NK-92 treated with Interleukin-12 subunit alpha and Interleukin-12 subunit beta, amount 100 ng/mL, for 24 hours (cell line): Measurements from ENCODE around the gene MEIOC.
"Not testable (repeated sequence)": the region's sequence is repeated elsewhere in the genome, so short reads cannot be mapped to it uniquely, and the experiment has no call there.

ENCODE experiments used
- DNase-seq: peaks from one replicate; lab custom pipeline; 2025; lab: John Stamatoyannopoulos, UW

MEIOC gene

DNA sequence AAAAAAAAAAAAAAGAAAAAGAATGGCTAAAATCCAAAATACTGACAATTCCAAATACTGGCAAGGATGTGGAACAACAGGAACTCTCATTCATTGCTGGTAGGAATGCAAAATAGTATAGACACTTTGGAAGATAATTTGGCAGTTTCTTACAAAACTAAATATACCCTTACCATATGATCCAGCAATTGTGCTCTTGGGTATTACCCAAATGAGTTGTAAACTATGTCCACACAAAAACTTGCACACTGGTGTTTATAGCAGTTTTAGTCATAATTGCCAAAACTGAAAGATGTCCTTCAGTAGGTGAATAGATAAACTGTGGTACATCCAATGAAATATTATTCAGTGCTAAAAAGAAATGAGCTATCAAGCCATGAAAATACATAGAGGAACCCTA lies 8.5 kb upstream of the MEIOC start:
- DNase-seq: no peak

DNA sequence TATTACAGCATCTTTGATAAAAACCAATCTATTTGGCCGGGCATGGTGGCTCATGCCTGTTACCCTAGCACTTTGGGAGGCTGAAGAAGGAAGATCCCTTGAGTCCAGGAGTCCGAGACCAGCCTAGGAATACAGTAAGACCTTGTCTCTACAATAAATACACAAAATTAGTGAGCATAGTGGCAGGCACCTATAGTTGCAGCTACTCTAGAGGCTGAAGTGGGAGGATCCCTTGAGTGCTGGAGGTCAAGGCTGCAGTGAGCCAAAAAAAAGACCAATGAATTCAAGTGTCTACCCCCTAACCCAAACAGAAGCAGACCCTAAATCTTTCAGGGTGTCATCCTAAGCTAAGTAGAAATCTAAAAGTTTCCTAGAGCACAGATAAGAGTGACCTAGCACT lies 7.3 kb upstream of the MEIOC start:
- DNase-seq: no peak

DNA sequence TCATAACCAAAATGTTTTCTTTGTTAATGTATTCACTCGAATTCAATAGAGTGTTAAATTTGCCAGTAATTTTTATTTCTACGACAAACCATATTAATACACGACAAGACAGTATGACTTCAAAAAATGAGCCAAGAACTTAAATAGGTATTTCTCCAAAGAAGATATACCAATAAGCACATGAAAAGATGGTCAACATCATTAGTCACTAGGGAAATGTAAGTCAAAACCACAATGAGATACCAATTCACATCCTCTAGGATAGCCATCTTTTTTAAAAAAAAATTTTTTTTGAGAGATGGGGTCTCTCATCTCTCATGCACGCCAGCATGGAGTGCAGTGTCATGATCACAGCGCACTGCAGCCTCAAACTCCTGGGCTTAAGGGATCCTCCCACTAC lies 5.0 kb upstream of the MEIOC start:
- DNase-seq: no peak

DNA sequence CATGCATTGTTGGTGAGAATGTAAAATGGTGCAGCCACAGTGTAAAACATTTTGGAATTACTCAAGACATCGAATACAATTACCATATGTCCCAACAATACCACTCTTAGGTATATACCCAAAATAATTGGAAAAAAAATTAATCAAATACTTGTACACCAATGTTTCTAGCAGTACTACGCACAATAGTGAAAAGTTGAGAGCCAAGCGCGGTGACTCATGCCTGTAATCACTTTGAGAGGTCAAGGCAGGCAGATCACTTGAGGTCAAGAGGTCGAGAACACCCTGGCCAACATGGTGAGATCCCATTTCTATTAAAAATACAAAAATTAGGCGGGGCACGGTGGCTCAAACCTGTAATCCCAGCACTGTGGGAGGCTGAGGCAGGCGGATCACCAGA lies 3.5 kb upstream of the MEIOC start:
- no peak for DNase-seq

DNA sequence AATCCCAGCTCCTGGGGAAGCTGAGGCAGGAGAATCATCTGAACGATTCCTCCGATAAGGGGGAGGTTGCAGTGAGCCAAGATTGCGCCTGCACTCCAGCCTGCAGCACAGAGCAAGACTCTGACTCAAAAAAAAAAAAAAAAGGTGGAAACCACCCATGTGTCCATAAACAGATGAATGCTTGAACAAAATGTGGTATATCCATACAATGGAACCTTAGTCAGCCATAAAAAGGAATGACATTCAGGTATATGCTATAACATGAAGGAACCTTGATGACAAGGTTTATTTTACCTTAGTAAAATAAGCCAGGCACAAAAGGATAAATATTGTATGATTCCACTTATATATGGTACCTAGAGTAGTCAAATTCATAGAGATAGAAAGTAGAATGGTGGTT lies 2.9 kb upstream of the MEIOC start:
- DNase-seq: no peak

DNA sequence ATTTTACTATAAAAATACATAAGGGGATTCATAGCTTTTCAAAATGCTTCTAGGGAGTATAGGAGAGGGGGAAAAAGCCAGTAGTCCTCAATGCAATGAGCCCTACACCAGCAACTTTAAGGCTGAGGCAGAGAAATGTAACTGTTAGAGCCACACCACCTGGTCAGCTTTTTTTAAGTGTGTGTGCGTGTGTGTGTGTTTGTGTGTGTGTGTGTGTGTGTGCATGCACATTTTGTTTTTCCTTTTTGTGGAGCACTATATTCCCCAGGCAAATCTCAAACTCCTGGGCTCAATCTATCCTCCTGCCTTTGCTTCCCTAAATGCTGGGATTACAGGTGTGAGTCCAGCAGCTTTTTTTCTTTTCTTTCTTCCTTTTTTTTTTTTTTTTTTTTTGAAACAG lies 2.3 kb upstream of the MEIOC start:
- DNase-seq: no peak

DNA sequence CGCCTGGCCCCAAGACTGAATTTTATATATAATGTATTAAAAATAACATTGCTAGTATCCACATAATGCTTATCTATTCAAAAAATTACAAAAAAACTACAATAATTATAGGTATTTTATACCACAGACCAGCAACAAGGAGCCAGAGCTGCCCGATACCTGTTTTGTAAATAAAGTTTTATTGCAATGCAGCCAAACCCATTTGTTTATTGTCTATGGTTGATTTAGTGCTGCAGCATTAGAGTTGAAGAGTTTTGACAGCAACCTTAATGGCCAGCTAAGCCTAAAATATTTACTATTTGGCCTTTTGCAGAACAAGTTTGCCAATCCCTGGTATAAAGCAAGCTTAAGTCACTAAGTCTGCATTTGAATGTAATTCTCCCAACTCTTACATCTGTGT lies 5.6 kb downstream of the MEIOC start:
- DNase-seq: no peak

DNA sequence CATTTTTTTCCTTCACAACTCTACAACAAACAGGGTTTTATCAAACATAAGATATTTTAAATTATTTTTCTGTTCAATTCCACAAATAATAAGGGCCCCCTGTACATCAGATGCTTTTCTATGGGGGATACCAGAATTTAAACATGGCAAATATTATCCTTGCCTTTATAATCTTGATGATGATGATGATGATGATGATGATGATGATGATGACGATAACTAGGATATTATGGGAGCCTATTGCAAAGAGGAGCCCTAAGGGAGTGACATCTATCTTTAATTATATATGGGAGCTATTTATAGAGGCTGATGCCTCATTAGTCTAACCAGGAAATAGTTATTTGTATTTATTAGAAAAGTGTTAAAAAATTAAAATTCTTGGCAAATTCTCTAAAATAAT lies 6.8 kb downstream of the MEIOC start:
- no peak for DNase-seq

DNA sequence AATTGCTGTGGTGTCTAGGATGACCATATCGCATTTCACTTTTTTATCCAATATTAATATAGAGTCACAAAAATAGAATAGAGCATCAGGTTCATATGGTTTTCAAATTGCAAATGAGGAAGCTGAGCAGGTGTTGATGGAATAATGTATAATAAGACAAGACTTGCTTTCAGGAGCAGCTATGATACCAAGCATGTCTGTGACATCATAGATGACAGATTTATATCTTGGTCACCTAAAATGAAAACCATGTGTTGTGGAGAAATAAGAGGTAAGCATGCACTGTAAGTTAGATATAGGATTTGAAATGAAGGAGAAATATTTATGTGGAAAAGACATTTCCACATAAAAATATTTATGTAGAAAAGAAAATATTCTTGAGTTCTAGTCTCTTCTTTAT lies 8.6 kb downstream of the MEIOC start:
- DNase-seq: no peak

DNA sequence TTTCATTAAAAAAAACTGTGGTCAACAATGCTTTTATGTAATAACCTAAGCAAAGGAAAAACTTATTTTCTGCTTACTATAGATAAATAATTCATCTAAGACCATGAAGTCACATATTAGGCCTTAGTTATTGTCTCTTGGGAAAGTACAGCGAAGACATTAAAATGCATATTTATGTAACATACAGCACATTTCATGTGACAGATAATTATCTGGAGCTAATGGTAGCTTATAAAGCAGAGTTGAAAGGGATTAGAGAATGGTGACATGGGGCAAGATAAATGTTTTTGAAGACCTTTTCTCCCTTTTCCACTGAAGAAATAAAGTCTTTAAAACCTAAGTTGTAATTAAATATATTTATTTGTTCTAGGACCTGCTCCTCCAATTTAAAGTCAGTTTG lies 9.7 kb downstream of the MEIOC start:
- no peak for DNase-seq

DNA sequence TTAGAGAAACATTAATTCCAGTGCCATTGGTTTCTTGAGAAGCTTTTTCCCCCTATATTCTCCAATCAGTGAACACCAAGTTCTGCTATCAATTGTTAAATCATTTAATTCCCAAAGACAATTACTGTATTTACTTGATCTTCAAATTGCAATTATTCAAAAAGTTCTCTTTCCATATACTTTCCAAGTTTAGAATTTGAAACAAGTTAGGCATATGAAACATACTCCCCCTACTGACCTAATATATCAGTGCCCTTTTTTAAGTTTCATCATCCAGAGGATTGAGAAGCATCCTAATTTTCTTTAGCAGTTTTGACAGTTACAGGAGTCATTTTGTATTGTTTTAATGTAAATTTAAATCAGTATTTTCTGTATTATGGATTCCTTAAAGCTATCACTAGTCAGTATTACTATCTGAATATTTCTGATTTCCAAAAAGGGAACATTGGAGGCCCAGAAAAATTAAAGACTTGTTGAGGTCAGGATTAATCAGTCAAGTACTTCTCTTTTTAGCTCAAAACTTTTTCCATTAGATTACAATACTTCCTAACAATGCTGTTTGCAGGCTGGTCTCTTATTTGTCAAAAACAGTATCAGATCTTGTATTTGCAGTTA lies 16.3 kb downstream of the MEIOC start:
- DNase-seq: no peak

DNA sequence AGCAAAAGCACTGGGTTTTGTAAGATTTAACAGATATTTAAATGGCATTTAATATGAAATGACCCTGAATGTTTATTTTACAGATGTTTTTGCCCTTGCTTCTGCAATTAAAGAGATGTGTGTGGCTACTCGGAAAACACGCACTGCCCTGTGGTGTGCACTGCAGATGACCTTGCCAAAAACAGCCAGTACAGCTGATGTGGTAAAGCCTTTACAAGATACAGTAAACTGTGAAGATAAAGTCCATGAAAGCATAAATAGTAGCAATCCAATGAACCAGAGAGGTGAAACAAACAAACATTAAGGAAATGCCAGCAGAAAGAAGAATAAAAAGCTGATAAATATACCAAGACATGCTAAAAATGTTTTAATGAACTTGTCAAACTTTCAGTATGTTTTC lies 17.6 kb downstream of the MEIOC start:
- DNase-seq: no peak

DNA sequence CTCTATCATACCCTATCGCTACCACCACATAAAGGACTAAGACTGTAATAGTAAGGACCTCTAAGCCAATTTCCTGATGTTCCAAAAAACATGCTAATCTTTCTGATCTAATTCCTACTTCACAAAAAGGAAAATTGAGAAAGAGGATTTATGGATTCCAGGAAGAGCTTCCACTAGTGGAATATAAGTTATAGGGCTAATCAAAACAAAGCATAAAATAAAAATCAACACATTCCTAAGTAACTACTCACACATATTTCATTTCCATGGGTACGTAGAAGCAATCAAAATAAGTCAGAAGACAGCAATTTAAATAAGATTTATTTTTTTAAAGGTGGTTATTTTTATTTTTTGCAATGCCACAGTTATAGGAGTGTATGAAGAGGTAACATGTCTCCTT lies 20.9 kb downstream of the MEIOC start:
- DNase-seq: no peak

DNA sequence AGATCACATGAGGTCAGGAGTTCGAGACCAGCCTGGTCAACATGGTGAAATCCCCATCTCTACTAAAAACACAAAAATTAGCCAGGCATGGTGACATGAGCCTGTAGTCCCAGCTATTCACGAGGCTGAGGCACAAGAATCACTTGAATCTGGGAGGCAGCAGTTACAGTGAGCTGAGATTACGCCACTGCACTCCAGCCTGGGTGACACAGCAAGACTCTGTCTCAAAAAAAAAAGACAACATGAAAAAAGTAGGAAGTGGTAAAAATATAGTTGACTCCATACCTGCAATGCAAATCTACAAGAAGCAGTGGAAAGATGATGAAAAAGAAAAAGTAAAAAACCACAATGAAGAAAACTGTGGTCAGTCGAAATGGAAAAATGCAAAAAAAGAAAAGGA lies 27.0 kb downstream of the MEIOC start:
- DNase-seq: not testable (repeated sequence)

DNA sequence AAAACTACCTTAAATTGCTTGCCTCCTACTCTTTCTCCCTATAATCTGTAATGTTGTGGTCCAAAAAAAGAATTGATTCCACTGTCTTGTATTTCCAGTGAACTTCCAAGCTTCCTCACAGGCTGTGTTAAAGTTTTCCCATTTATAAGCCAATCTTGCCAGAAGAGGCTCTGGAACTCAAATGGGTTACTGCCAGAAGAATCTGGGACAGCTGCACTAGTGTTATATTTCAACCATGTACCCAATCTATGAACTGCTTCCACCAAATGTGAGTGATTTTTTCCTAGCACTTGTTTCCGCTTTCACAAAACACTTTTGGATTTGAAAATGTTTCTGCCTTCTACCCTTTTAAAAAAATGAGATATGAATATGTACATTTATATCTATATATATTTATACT lies 31.5 kb downstream of the MEIOC start:
- no peak for DNase-seq

DNA sequence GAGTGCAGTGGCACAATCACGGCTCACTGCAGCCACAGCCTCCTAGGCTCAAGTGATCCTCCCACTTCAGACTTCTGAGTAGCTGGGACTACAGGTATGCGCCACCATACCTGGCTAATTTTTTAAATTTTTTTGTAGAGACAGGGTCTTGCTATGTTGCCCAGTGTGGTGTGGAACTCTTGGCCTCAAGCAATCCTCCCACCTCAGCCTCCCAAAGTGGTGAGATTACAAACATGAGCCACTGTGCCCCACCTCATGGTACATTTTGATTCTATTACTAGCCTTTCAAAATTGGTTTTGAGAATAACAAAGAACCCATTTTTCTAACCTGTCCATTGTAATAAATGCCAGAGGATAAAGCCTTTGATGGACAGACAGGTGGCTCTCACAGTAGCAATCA lies 31.9 kb downstream of the MEIOC start:
- no peak for DNase-seq

DNA sequence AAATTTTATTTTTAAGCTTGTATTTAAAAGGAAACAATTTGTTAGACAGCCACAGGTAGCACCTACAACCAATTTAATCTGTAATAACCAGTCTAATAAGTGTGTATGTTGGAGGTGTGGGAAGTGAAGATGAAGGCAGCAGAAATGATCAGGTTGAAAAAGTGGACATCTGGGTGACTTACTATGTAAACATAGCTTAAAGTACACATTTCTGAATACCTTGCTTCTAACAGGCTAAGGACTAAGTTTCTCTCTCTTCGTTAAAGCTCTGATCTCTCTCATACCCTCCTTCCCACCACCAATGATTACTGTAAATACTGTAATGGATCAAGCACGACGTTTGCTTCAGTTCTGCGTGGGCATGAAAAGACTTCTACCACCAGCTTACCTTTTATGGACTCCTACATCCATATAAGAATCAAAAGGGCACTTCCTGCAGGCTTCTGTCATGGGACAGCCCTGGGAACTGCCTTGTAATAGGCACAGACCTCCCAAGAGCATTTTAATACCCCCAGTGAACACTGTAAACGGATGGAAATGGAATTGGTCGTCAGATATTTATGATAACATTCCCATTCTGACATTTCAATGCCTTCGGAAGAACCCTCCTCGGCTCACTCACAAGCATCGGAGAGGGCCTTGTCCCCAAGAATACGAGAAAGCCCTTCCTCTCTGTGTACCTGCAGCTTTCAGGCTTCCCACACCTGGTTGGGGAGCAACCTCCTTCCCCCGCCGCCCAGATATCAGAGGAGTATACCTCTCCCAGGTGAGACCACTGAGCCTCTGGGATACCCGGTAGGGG lies 32.6 kb downstream of the MEIOC start:
- DNase-seq: no peak

DNA sequence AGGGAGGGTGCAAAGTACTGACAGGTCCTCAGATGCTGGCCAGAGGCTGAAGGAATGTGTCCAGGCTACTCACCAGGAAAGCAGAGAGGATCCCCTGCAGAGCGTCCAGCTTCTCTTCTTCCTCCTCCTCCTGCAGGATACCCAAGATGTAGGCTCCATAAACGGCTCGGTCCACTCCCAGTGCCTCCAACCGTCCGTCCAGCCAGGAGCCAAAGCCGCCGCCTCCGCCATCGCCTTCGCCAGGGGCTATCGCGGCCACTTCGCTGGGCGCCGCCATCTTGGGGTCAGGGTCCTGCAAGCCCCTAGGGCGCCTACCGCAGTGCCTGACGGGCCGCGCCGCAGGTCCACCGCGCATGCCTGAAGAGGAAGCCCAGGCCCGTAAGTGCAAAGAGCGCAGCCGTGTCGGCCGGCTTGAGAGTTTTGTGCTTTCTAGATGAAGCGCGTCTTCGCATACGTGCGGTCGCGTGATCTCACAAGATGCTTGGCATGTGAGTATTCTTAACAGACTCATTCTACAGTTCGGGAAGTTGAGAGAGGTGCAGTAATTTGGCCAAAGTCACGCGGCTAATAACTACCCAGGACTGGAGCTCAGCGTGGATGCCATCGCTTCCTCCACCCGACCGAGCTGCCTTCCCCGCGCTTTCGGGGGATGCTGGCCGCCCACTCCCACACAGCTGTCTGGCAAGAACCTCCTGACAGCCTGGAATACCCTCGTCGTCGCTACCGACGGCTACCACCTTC lies 33.4 kb downstream of the MEIOC start, which contains the start of gene CCDC43:
Gene CCDC43, minus strand, starts transcription at position 300 of the 741 bp plus-strand sequence. Its CDS starts 23 bp downstream, at position 277.
- peak; percentile 82 for DNase-seq

DNA sequence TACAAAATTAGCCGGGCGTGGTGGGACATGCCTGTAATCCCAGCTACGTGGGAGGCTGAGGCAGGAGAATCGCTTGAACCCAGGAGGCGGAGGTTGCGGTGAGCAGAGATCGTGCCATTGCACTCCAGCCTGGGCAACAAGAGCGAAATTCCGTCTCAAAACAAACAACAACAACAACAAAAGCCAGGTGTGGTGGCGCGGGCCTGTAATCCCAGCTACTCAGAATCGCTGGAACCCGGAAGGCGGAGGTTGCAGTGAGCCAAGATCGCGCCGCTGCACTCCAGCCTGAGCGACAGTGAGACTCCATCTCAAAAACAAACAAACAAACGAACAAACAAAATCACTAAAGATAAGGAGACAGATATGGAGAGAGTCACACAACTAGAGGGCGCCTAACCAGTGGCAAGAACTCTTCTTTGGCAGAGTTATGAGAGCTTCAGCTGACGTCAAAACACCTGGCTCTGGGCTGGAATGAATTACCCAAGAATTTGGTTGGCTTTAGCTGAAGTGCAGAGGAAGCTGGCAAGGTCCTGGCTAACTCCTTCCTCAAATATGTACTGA lies 34.6 kb downstream of the MEIOC start:
- DNase-seq: not testable (repeated sequence)

DNA sequence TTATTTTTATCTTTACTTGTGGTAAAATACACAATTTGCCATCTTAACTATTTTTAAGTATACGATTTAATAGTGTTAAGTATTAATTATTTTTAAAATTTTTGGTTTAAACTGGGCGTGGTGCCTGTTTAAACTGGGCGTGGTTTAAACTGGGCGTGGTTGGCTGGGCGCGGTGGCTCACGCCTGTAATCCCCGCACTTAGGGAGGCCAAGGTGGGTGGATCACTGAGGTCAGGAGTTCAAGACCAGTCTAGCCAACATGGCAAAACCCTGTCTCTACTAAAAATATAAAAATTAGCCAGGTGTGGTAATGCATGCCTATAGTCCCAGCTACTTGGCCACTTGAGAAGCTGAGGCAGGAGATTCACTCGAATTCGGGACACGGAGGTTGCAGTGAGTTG lies 37.3 kb downstream of the MEIOC start:
- no peak for DNase-seq

DNA sequence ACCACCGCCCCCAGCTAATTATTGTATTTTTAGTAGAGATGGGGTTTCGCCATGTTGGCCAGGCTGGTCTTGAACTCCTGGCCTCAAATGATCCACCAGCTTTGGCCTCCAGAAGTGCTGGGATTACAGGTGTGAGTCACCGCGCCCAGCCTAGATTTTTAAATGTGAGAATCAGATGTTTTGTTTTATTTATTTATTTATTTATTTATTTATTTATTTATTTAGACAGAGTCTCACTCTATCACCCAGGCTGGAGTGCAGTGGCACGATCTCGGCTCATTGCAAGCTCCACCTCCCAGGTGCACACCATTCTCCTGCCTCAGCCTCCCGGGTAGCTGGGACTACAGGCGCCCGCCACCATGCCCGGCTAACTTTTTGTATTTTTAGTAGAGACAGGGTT lies 44.0 kb downstream of the MEIOC start:
- not testable (repeated sequence) for DNase-seq

DNA sequence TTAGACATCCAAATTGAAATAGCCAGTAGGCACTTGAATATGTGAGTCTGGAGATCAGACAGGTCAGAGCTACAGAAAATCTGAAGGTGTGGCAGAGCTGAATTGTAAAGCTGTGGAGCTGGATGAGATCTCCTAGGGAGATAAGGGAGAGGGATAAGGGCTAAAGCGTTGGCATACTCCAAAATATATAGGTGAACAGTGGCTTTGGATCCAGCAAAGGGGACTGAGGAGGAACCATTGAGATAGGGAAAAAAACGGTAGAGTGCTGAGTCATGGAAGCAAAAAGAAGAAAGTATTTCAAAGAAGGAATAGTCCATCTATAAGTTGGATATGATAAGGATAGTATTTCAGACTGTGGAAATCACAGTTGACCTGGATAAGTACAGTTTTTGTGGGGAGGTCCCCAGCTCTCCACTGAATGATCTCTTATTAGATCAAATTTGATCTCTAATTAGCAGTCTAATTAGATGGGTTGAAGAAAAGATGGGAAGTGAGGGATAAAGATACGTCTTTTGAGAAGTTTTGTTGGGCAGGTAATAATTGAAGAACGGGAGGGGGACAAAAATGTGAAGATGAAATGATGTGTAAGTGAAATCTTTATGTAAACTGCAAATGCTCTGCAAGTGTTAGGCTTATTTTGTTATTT lies 51.6 kb downstream of the MEIOC start:
- DNase-seq: no peak
